Right lobe of liver (tissue), 6 donors: Measurements from ENCODE around the gene SPRED1. TPM values are rescaled to one million over a fixed set of nuclear protein-coding genes. Genes with fewer than 3 reads are reported as not detected.

Experiments
- ATAC-seq, 4 donors: fragments of 200-7000 bp; cut with Tn5 transposase; one replicate each; pipeline ENCODE4 v1.9.1; 2020; ENCODE audit warnings: mild to moderate bottlenecking in 4 of 4, moderate library complexity in 4 of 4
- DNase-seq, 3 donors: peaks; one replicate each; pipeline ENCODE4 v3.0.0-alpha.2; 2020
- H3K27ac ChIP-seq, 3 donors: fragments of 200-600 bp; one replicate each; pipeline ENCODE4 v1.8.0; 2022
- H3K27me3 ChIP-seq, 2 donors: fragments of 200-600 bp; one replicate each; pipeline ENCODE4 v1.8.0; 2022
- H3K36me3 ChIP-seq, 4 donors: fragments of 200-600 bp; sonication (generic) in 1 of 4; one replicate each; pipeline versions ENCODE4 v1.5.1 to v1.8.0; 2017 to 2022; ENCODE audit warnings: control low read depth in 1 of 4
- H3K4me1 ChIP-seq, 4 donors: fragments of 200-600 bp; sonication (generic) in 1 of 4; one replicate each; pipeline versions ENCODE4 v1.5.1 to v1.8.0; 2017 to 2022; ENCODE audit warnings: control low read depth in 1 of 4
- H3K4me3 ChIP-seq, 3 donors: fragments of 200-600 bp; one replicate each; pipeline ENCODE4 v1.8.0; 2022
- H3K9me3 ChIP-seq, 4 donors: fragments of 200-600 bp; sonication (generic) in 1 of 4; one replicate each; pipeline versions ENCODE4 v1.5.1 to v1.8.0; 2017 to 2022; ENCODE audit warnings: control low read depth in 1 of 4
- POLR2A ChIP-seq: fragments of 450-650 bp; IDR thresholded peaks from one replicate; pipeline ENCODE4 v1.6.1; 2017; ENCODE audit warnings: antibody characterized with exemption, mild to moderate bottlenecking
- WGBS: methylation state at CpG from one replicate; pipeline ENCODE4 v1.1.6; 2018; ENCODE audit warnings: low coverage, low lambda C conversion rate; ENCODE audit not compliant: insufficient coverage; ENCODE audit errors: missing lambda C conversion rate; 5-methylcytosine and 5-hydroxymethylcytosine counted together
- intact Hi-C, 2 donors: fragments of 100-400 bp; cut with DNase I; formaldehyde crosslinking; loops; one replicate each; pipeline versions ENCODE4 v1.11.2 to v1.14.1; 2022
- total RNA-seq, 6 experiments: library from RNA; depleted of rRNA in 2 of 6; stranded (reverse); fragments of >200 nt in 2 of 6; fragmentation: NEBNext Ultra II Directional in 3 of 6; extraction: Animal tissue kit (Norgen Biotek cat#: 25700) in 3 of 6; gene quantifications; one replicate each; pipeline versions ENCODE4 v1.1.0 to v1.2.4, GENCODE V29; 2016 to 2023
- TF ChIP-seq, protein P1 (sequence below), 4 donors: fragments of 200-600 bp in 3 of 4; fragments of 450-650 bp in 1 of 4; IDR thresholded peaks; one replicate each; pipeline versions ENCODE4 v1.5.1 to v1.8.0; 2016 to 2022; ENCODE audit warnings: antibody characterized with exemption in 4 of 4, mild to moderate bottlenecking in 2 of 4
- donor health status: DM: no; HTN: yes; CAD: no.
- donor health status: DM: no; HTN: no; CAD: no.
- donor health status: DM: no; HTN: no; CAD: no.
- donor health status: DM: no; HTN: yes; CAD: no.
- donor health status: DM: no; HTN: yes; CAD: no.

The SPRED1 gene
- total RNA-seq, 6 experiments from 2014 or later: 4.5 to 9.6 (median 5.3) TPM

DNA sequence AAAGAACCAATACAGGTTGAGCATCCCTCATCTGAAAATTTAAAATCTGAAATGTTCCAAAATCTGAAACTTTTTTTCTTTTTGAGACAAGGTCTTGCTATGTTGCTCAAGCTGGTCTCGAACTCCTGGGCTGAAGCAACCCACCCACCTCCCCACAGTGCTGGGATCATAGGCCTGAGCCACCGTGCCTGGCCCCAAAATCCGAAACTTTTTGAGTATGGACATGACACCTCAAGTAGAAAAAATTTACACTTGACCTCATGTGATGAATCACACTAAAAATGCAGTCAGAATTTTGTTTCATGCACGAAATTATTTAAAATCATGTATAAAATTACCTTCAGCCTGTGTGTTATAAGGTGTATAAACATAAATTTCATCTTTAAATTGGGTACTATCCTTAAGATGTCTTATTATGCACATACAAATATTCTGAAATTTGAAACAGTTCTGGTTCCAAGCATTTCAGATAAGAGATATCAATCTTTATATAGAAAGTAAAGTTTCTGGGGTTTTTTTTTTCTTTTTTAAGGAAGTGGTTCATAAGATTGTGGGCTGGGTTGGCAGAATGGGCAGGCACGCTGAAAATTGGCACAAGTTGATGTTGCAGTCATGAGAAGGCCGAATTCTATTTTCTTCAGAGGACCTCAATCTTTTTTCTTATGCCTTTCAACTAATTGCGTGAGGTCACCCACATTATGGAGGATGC lies 72.5 kb downstream of the SPRED1 start:
- DNase-seq (no peak), ATAC-seq (no peak)
- Histone ChIP-seq H3K4me1 (no peaks in the 10 kb centered on the region), H3K9me3 (no peaks in the 10 kb centered on the region), H3K27me3 (no peaks in the 10 kb centered on the region), H3K27ac (no peak overlapping the region), H3K36me3 (peaks cover 0 to 3% (median 0%) of the 10 kb centered on the region in 4 donors), H3K4me3 (no peak overlapping the region)
- intact Hi-C loops: no loop called here
- whole genome bisulfite sequencing: 74% methylated on average over 7 of the region's 7 CpGs
- TF ChIP-seq, protein P1, sequence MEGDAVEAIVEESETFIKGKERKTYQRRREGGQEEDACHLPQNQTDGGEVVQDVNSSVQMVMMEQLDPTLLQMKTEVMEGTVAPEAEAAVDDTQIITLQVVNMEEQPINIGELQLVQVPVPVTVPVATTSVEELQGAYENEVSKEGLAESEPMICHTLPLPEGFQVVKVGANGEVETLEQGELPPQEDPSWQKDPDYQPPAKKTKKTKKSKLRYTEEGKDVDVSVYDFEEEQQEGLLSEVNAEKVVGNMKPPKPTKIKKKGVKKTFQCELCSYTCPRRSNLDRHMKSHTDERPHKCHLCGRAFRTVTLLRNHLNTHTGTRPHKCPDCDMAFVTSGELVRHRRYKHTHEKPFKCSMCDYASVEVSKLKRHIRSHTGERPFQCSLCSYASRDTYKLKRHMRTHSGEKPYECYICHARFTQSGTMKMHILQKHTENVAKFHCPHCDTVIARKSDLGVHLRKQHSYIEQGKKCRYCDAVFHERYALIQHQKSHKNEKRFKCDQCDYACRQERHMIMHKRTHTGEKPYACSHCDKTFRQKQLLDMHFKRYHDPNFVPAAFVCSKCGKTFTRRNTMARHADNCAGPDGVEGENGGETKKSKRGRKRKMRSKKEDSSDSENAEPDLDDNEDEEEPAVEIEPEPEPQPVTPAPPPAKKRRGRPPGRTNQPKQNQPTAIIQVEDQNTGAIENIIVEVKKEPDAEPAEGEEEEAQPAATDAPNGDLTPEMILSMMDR (IDR thresholded peaks at IDR 0.05): no peak
- no peak for TF ChIP-seq POLR2A

DNA sequence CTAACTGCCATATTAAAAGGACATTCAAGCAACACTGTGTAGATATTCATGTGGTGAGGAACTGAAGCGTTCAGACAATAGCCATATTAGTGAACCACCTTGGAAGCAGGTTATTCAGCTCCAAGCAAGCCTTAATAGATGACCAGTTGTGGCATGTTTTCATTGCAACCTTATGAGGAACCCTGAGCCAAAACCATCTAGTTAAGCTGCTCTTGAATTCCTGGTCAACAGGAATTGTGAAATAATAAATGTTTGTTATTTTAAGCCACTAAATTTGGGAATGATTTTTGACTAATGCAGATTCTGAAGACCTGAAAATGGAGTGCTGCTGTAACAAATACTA lies 73.0 kb downstream of the SPRED1 start:
- WGBS: 100% methylated on average over 1 of the region's 1 CpG
- no peak for ATAC-seq
- no peak overlapping the region for H3K4me3 ChIP-seq
- TF ChIP-seq, protein P1 (IDR thresholded peaks at IDR 0.05): no peak
- no peak for TF ChIP-seq POLR2A
- no peak for DNase-seq
- peaks cover 0 to 3% (median 0%) of the 10 kb centered on the region in 4 donors for H3K36me3 ChIP-seq
- H3K27ac ChIP-seq: no peak overlapping the region
- no peaks in the 10 kb centered on the region for H3K9me3 ChIP-seq
- intact Hi-C loops: no loop called here
- H3K4me1 ChIP-seq: no peaks in the 10 kb centered on the region
- no peaks in the 10 kb centered on the region for H3K27me3 ChIP-seq

DNA sequence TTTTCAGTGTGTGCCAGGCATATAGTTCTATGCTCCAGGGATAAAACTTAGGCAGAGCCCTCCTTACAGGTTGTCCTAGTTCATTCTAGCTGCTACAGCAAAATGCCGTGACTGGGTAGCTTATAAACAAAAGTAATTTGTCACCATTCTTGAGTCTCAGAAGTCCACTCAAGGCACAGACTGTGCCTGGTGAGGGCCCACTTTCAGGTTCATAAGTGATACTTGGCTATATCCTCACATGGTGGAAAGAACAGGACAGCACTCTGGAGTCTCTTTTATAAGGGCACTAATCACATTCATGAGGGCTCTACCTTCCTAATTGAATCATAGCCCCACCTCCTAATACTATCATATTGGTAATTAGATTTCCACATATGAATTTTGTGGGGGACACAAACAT lies 80.1 kb downstream of the SPRED1 start:
- Histone ChIP-seq H3K27ac (no peak overlapping the region), H3K27me3 (no peaks in the 10 kb centered on the region), H3K4me3 (no peak overlapping the region), H3K36me3 (no peaks in the 10 kb centered on the region), H3K4me1 (no peaks in the 10 kb centered on the region), H3K9me3 (no peaks in the 10 kb centered on the region)
- ATAC-seq (no peak), DNase-seq (no peak)
- TF ChIP-seq POLR2A: no peak
- TF ChIP-seq, protein P1 (IDR thresholded peaks at IDR 0.05): no peak
- intact Hi-C loops: no loop called here
- 93% methylated on average over 1 of the region's 1 CpG for whole genome bisulfite sequencing

GRCh38 chr15:38335116-38335515 lies 82.5 kb downstream of the SPRED1 start:
- intact Hi-C loops: no loop called here
- H3K9me3 ChIP-seq: no peaks in the 10 kb centered on the region
- DNase-seq (no peak), ATAC-seq (no peak)
- TF ChIP-seq, protein P1 (IDR thresholded peaks at IDR 0.05): no peak
- no peak for TF ChIP-seq POLR2A
- no peaks in the 10 kb centered on the region for H3K27me3 ChIP-seq
- H3K4me1 ChIP-seq: no peaks in the 10 kb centered on the region
- 0% methylated on average over 1 of the region's 1 CpG for WGBS
- no peak overlapping the region for H3K27ac ChIP-seq
- no peak overlapping the region for H3K4me3 ChIP-seq
- no peaks in the 10 kb centered on the region for H3K36me3 ChIP-seq
